COLO668 (cell line): ENCODE data around the gene CACNA1C.

Source experiments
- DNase-seq: peaks from one replicate; lab custom pipeline; 2025; ENCODE audit not compliant: unreplicated experiment; lab: John Stamatoyannopoulos, UW

Gene CACNA1C

GRCh38 chr12:2435511-2435910 lies 382.7 kb downstream of the CACNA1C start:
- DNase-seq = no peak

GRCh38 chr12:2439332-2440100 lies 386.7 kb downstream of the CACNA1C start:
- no peak for DNase-seq

GRCh38 chr12:2443776-2444175 lies 391.0 kb downstream of the CACNA1C start:
- no peak for DNase-seq

- DNase-seq = no peak
Observed at GRCh38 chr12:2445968-2446367, 393.2 kb downstream of the CACNA1C start.

DNA sequence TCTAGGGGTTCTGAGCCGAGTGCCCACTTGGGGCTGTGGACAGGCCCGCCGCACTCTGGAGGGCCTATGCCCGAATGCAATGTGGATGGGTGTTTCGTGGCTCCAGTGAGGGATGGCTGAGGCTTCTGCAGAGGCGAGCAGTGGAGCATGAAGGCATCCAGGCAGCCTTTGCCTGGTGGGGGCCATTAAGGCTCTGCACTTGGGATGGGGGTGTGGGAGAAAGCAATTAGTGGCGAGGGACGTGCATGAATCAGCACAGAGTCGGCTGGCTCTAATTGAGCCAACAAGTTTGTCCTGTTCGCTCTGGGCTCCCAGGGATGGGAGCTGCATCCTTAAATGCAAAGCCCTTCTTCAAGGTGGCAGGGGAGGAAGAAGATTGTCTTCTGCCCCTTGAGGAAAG lies 395.1 kb downstream of the CACNA1C start:
- no peak for DNase-seq

DNA sequence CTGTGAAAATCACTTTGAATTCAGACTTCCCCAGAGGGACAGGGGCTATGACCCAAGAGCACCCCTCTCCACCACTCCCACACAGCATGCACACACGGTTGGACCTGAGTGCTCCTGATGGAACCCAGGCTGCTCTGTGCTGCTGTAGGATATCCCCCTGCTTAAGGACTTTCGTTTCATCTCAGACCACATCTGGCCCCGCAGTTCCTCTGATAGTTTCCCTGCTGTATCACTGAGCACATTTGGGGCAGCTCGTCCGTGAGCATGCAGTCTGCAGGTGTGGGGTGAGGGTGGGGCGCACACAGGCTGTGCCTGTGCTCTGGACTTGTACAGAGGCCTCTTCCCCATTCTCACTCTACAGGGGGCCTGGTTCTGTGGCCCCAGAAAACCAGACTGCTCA lies 396.8 kb downstream of the CACNA1C start:
- DNase-seq = no peak

DNA sequence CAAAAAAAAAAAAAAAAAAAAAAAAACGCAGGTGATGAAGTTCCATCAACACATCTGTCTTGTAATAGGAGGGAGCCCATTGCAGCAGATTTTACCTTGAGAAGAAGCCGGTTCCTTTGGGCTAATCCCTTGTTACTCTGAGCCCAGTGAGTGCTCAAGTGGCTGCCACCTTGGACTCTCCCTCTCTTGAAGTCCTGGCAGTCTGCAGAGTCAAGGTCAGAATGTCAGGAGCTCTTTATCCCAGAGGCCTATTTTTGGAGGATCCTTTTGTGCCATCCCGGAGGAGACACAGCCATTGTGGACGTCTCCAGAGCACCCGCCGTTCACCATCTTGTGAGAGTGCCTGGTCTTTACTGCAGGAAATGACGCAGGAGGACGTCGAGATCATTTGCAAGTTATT lies 397.8 kb downstream of the CACNA1C start:
- no peak for DNase-seq

GRCh38 chr12:2451025-2451424 lies 398.2 kb downstream of the CACNA1C start:
- no peak for DNase-seq

GRCh38 chr12:2451497-2451896 lies 398.7 kb downstream of the CACNA1C start:
- no peak for DNase-seq

- DNase-seq = no peak
Observed at GRCh38 chr12:2453076-2453760, 400.4 kb downstream of the CACNA1C start.

GRCh38 chr12:2453761-2454090 lies 400.9 kb downstream of the CACNA1C start:
- no peak for DNase-seq

- DNase-seq = no peak
Observed at GRCh38 chr12:2454601-2455177, 401.9 kb downstream of the CACNA1C start.

DNA sequence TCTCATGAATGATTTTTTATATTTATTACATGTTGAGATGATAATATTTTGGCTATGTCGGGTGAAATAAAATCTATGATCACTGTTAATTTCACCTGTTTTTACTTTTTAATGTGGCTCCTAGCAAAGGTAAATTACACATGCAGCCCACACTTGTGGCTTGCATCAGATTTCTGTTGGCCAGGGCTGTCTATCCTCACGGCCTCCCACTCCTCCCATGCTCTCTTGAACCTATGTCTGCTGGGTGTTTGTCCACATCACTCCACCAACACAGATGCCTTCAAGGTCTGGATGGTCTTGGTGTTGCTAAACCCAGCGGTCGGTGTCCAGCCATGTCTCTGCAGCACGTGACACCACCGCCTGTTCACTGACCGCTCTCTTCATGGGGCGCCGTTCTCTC lies 402.6 kb downstream of the CACNA1C start:
- DNase-seq = no peak

- DNase-seq = no peak
Observed at GRCh38 chr12:2456122-2456812, 403.5 kb downstream of the CACNA1C start.

DNA sequence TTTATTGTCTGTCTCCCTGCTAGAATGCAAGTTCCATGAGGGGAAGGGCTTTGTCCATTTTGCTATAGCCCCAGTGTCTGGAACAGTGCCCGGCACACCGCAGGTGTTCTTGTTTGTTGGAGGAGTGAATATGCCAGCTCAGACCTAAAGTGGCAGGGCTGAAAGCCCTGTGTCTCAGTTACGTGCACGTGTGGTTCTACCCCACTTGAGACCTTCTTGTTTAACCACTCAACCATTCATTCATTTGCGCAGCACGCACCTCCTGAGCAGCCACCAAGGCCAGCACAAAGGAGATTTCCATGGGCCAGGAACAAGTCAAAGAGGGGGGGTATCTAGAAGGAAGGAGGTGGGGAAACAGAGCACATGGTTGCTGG lies 404.0 kb downstream of the CACNA1C start:
- DNase-seq = peak; percentile 28

DNA sequence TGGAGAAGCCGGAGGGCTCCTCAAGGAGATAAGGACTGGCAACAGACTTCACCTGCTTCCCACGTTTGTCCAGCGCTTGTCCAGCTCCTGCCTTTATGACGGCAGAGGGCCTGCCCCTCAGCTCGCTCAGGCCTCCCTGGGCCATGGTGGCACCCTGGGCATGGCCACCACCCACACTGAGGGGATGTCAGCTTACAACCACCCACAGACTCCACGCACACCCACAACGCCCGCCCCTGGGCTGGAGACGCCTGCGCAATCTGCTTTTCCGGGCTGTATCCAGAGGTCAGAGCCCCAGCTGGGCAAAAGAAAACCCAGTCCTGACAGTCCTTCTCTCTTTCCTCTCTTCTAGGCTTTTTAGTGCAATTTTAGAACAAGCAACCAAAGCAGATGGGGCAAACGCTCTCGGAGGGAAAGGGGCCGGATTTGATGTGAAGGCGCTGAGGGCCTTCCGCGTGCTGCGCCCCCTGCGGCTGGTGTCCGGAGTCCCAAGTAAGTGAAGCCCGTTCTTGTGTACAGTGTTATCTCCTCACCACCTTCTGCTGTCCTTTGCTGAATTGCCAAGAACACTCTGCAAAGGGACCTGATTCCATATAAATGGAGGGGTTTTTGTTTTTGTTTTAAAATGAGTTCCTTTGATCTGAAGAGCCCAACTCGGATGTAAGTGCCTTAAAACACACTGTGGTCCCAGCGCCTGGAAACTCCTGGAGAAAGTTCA lies 404.6 kb downstream of the CACNA1C start:
- DNase-seq = no peak

- DNase-seq = no peak
Observed at GRCh38 chr12:2457933-2458414, 405.2 kb downstream of the CACNA1C start.

DNA sequence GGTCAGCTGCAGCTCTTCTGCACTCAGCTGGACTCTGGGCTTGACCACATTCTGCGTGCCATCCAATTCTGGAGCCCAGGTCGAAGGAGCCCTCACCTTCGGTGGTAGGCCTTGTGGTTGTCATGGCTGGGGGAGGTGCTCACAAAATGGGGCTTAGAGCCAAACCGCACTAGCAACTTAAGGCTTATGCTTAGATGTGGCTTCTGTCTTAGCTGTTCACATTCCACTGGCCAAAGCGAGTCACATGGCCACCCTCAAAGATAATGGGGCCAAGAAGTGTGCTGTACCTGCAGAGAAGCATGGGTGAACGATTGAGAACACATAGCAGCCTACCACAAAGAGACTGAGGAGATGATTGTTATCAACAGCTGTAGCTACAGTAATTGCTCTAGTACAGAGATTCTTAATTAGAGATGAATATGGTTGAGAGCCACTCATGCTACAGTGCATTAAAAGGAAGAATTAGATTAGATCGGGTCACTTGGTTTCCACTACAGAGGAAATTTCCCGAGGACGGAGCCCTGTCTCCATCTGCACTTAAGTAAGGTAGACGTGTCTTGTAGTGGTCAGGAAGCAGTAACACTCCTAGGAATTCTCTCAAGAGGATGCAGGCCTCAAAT lies 407.4 kb downstream of the CACNA1C start:
- DNase-seq = no peak

- DNase-seq = no peak
Observed at GRCh38 chr12:2461046-2461445, 408.3 kb downstream of the CACNA1C start.

DNA sequence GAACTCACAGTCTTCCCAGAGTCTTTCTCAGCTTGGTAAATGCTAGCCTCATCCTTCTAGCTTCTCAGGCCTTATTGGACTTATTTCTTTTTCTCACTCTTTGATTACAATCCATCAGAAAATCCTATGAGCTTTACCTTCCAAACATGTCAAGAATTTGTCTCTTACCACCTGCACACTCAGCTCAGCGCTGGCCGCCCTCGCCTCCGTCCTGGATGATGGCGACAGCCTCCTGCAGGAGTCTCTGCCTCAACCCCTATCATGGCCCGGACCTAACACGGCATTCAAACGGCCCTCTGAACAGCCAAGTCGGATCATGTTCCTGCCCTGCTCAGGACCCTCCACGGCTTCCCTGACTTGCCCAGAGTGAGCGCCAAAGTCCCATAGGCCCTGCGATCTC lies 408.9 kb downstream of the CACNA1C start:
- DNase-seq = no peak

GRCh38 chr12:2462087-2462486 lies 409.3 kb downstream of the CACNA1C start:
- DNase-seq = no peak
